HG03103 (cell line): ENCODE data around the gene PHEX.

Source experiments
- ATAC-seq: cut with Tn5 transposase; IDR thresholded peaks from one replicate; pipeline ENCODE4 v1.9.1; 2021; ENCODE audit warnings: low read depth; ENCODE audit not compliant: unreplicated experiment

The PHEX gene

DNA sequence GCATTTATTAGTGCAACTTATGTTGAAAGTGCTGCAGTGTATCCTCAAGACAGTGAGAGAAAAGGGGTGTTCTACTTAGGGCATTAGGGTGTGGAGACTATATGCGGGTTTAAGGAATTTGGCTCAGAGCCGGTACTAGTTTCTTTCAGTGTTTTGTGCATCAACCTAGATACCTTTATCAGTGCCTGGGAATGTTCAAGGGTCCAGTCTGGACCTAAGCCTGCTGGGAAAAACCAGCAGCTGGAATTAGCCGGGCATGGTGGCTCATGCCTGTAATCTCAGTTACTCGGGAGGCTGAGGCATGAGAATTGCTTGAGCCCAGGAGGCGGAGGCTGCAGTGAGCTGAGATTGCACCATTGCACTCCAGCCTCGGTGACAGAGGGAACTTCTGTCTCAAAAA, 7.4 kb downstream of the PHEX start:
- no peak for ATAC-seq

DNA sequence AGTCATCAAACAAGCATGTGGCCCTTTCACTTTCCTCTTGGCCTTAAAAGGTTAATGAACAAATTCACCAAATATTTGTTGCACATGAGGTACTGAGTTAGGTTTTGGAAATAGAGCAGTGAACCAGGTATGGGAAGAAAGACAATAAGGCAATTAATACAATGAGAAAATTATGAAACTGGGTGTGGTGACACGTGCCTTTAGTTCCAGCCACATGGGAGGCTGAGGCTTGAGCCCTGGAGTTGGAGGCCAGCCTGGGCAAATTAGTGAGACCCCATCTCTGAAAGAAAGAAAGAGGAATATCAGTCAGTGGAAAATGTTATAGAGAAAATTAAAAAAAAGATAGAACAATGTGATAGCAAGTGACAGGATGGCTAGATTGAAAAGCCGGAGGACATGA, 8.1 kb downstream of the PHEX start:
- ATAC-seq: no peak

DNA sequence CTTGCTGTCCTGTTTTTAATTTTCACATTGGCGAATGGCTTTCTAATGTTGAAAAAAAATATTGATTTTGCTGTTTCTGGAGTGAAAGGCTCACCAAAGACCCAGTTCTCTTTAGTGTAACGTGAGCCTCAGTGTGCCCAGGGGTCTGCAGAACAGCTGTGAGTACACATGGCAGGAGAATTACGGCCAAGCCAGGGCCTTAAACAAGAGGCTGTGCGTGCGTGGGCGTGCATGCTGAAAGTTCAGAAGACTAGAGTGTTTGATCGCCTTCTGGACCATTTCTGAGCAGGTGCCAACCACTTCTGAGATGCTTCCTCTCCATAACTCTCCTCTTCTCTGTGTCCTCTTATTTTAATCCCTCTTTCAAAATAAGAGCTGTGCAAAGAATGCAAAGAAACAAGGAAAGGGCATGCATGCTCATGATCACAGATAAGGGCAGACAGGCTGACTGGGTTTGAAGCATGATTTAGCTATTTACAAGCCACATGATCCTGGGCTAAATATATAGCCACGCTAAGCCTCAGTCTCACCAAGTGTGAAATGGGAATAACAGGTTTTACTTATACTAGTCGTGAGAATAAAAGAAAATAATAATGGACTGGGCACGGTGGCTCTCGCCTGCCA, 9.9 kb downstream of the PHEX start:
- ATAC-seq: no peak

DNA sequence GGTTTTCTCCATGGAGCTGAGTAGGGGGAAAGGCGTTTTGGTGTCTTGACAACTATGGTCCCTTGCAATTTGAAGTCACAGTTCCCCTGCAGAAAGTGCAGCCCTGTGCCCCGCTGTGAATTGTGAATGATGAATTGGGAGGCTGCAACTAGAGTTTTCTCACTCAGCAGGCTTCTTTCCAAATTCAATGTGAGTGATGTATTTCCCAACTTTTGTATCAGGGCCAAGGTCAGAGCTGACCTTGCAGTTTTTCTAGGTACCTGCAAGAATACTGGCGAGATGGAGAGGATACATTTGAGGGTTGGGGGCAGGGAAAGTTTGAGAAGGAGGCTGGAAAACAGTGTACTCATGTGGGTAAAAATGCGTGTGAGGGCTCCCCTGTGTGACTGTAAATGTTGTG, 11.7 kb downstream of the PHEX start:
- no peak for ATAC-seq

DNA sequence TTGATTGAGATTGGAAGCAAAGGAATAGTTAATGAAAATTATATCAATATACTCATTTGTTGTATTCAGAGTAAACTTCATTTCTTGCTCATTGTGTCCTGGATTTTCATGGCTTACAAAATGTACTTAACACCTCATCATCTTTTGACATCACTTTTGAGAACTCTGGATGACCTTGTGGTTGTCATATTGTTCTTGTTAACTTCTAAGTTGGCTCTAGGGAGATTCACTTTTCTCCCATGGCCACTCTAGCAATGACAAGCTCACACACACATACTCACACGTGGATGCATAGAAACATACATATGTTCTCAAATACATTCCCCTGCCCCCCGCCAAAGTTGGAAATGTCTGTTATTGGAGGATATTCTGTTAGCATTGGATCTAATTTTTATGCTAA, 15.3 kb downstream of the PHEX start:
- ATAC-seq: no peak

DNA sequence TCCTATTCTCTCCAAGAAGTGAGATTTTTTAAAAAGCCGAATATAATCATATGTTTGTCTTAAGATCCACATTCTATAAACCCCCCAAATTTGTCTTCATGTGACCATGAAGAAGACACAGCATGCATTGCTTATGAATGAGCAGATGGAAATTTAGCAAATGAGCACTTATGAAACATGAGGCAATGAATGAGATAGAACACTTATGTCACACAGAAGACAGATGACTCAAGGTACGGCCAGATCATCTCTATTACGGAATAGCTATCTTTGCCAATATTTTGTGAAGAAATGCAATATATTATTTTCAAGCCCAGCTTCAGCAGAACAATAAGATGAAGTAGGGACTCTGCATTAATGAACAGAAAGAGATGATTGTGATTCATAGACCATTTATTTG, 21.4 kb downstream of the PHEX start:
- no peak for ATAC-seq

DNA sequence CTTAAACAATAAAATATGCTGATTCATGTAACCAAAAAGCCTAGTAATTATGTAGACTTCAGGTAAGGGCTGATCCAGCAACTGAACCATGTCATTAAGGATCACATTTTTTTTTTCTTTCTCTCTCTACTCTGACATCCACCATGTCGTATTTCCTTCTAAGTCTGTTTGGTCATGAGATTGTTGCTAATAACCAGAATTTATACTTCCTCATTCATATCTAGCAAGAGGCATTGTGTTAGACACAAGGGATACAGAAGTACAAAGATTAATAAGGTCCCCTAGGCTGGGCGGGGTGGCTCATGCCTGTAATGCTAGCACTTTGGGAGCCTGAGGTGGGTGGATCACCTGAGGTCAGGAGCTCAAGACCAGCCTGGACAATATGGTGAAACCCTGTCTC, 24.1 kb downstream of the PHEX start:
- no peak for ATAC-seq

DNA sequence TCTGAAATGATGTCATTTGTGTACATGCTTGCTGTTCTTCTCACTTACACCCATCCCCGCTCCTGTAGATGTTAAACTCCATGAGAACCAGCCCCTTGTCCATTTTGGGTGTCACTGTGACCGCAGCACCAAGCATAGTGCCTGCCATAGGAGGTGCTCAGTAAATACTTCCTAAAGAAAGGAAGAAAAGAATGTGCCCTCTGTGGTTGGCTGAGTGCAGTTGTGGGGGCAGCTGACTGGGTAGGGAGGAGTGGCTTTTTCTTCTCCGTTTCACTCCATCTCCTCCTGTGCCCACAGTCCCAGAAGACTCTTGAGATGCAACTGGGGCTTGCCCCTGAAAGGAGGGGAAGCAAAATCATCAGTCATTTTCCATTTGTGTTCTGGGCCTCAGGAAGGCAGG, 25.5 kb downstream of the PHEX start:
- no peak for ATAC-seq

DNA sequence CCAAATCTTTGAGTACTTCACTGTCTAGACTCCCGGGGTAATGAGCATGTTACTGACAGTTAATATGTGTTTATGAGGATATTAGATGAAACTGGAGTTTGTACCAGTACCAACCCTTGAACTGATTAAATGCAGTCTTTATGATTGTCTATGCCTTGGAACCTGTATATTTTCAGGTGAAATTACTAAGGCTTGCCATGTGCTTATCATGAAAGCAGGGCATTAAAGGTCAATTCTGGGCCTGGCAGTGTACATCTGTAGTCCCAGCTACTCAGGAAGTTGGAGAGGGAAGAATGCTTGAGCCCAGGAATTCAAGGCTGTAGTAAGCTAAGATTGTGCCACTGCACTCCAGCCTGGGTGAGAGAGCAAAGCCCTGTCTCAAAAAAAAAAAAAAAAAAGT, 27.6 kb downstream of the PHEX start:
- ATAC-seq: no peak

DNA sequence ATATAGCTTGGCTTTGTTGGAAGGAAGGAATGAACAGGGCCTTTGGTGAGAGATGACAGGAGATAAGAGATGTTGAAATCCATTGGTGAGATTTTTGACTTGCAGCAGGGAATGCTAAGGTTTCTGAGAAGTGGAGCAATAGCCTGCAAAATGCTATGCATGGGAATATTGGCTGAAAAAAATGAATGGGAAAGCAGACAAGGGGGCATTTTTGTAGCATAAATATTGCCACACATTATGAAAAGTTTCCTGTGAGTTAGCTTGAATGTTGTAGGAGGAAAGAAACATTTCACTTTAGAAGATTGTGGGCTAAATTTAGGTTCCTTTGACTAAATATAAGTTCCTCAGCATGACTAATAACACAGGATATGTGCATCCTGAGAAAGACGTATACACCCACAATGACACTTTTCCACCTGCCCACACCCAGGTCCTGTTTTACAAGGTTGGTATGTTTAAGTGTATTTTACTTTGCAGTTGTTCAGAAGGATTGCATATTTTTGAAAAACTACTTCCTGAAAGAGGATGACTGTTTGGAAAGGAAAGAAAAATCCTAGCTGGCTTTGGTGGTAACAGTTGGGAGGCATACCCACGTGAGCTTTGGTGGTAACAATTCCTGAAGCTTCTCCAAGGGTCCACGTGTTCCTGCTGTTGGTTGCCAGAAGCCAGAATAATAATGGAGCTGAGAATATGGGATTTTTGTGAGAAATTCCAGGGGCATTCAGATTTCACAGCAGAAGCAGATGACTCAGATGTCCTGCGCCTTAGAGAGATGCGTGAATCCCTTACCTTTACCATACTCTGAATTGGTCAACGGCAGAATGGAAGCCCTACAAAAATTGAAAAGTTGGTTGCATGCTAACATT, 28.5 kb downstream of the PHEX start:
- peak; percentile 57 for ATAC-seq

DNA sequence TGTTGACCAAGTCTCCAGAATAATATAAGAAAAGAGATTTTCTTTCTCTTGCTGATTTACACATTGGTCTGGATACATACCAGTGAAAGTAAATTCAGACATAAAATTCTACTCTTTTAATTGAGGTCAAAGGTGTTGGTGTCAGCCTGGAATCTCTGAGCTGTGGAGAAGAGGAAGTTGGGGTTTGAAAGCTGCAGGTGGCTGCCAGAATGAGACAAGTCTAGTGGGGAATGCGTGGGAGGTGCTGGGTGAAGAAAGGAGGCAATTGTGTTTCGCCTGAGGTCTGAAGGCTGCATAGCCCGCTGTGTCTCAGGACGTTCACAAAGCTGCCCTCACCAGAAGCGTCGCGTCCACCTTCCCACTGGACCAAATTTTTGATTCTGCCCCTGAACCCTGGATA, 31.2 kb downstream of the PHEX start:
- peak; percentile 87 for ATAC-seq

DNA sequence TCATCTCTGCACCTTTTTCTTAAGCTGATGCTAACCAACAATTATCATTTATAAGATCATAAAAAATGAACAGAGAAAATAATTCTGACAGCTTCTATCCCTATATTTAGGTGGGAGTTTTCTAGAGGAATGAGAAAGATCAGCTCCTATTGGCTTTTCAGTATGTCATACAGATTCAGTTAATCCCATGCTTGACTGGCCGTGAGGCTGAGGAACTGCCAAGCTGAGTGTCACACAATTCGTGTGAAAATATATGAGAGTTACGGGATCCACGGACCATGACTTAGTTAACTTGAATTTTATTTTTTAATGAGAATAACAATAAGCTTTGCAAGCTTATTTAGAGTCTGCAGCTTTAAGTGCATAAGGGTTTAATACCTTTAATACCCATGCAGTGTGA, 37.5 kb downstream of the PHEX start:
- no peak for ATAC-seq

DNA sequence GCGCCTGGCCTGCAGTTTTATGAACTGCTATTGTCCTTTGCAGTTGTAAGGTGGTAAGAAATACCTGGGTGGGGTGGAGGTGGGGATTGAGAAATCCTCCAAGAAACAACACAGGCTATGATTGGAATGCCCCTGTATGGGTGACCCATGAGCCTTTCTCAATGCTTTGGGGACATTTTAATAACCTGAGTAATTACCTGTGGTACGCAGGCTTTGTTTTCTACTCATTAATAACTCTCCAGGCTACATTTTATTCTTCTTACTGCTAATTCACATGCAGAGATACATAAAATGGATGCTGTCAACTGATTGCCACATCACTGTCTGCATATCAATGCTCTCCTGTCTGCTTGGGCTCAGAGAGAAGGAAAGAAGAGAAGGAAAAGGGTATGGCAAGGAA, 41.8 kb downstream of the PHEX start:
- ATAC-seq: no peak

DNA sequence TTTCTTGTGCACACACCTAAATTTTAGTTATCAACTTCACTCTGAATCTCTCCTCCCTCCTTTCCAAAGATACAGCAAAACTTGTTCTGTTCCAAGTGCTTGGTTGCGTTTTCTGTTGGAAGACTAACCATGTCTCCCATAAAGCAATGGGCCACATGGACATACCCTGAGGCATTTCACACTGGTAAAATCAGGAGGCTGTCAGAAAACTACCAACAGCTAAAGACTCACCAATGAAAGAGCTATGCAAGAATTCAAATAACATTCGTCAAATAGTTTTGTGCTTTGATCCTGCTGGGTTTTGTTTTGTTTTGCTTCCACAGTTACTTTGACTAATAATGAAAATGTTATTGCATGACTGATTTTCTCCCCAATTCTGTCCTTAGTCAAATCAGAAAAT, 46.0 kb downstream of the PHEX start:
- no peak for ATAC-seq

DNA sequence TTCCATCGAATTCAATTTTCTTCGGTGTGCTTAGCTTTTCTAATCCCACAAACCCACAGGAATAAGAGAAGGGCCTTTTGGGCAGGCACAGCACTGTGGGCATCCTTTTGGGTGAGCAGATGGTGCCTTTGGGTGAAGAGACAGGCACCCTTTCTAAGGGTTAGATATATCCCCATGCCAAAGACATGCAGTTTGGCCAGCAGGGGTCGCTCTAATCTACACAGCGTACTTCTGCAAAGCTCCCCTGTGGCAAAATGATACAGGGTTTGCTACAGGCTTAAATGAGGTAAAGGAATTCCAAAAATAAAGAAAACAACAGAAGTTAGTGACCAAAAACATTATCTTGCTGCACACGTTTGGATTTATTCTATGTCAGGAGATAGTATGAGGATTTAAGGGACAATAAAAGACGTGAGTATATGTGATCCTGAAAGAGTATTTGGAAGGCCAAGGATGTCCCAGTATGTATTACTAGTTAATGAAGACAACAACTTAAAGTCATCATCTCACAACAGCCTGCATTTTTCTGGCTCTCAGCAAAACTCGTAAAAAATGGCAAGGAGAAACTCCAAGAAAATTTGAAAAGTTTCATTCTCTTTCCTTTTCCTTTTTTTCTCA, 49.5 kb downstream of the PHEX start:
- peak; percentile 60 for ATAC-seq

DNA sequence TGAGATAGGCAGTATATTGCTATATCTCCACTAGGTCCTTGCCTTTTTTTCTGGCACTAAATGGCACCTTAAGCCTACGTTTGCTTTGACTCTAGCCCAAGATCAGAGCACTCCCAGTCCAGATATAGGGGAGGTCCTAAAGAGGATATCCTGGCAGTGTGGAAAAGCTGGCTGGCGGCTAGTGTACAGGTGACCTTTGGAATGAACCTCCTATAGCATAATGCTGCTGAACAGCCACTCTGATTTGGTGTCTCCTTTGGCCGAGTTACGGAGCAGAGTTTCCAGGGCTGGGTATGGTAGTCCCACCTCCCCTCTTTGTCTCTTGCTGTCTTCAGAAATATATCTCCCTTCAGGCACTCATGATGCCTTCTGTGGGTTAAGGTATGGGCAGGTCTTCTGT, 53.9 kb downstream of the PHEX start:
- ATAC-seq: no peak

DNA sequence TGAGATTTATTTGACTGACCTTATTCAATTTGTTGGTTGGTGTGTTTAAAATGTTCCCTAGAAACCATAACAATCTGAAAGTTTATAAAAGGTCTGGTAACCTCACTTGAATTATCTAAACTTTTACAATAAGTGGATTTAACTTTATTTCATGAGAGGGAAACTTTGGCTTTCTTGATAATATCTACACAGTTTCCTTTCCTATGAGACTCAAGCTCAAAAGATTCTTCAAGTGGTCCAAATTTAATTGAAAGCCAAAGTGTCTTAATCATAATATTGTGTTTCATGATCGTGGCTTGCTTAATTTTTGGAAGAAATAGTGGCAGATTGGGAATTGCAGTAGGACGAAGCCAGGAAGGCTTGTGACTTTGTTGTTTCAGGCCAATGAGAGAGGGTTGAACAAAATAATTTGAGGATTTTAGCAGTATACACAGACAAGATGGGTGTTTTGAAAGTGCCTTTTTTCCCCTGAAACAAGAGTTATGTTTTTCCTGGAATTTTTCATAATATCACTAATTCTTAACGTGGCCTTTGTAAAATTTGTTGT, 55.0 kb downstream of the PHEX start:
- ATAC-seq: no peak

DNA sequence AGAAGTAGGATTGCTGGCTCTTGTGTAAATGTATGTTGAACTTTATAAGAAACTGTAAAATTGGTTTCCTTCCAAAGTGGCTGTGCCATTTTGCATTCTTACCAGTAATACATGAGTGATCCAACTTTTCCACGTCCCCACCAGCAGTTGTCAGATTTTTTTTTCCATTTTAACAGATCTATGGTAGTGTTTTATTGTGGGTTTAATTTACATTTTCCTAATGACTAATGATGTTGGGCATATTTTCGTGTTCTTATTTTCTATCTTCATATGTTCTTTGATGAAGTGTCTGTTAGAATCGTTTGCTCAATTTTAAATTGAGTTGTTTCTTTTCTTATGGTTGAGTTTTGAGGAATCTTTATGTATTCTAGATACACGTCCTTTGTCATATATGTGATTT, 56.2 kb downstream of the PHEX start:
- ATAC-seq: no peak

DNA sequence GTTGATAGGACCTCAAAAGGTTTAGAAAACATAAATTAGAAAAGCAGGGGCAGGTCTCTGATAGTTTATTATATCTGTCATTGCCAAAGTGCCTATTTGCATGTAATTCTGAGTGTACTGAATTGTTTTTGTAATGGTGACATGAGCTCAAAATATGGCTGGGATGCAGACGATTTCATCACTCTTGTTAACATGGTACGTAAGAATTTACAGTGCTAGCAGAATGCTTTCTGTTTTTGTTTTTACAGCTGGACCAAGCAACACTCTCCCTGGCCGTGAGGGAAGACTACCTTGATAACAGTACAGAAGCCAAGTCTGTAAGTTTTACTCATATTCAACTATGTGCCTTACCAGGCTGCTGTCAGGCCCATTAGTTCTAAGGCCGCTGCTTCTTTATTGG, 58.1 kb downstream of the PHEX start:
- ATAC-seq: no peak

DNA sequence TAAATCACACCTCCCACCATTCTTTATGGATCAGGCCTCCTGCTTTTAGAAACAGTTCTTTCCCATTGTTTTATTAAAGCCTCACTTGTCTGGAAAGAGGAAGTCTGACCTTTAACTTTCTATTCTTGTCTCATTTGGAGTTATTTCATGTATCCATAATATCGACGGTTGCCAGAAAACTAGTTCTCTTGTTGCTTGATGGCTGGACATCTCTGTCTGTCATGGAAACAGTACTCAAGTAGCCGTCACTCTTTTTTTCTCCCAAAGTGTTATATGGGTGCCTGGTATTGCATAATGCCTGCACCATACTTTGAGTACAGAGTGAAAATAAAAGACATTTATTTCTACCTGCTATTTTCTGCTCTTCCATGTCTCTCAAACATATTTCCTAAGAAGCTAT, 61.4 kb downstream of the PHEX start:
- ATAC-seq: no peak

DNA sequence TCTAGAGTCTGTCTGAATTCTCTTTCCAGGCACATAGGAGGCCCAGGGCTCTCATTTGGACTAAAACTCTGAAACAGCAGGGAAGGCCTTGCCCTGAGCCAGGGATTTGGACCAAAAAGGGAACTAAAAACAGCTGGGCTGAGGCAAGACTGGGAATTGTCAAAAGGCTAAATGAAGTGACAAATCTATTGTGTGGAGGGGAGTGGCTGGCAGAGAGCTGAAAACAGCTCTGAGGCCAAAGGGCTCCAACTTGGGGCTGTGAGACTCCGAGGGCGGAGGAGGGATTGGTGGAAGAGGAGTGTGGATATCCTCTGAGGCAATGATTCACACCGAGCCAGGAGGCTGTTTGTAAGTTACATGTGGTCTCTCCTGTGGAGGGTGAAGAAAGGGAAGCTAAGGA, 63.2 kb downstream of the PHEX start:
- ATAC-seq: no peak

DNA sequence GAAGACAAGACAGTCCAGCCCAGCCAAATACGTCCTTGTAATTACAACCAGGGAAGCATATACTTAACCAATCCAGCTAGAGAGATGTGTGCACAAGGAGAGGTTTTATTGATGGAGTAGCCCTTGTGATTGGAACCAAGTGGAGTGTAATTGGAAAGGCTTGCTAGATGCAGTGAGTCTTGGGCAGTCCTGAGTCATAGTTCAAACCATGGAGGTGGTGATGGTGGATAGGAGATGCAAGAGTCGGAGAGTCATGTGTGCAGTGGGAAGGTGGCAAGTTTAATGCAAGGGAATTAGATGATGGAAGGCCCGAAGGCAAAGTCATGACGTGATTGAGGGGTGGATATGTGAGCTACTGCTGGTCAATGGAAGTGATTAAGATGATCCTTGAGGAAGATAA, 63.7 kb downstream of the PHEX start:
- ATAC-seq: no peak
